Stimulated activated CD4-positive, alpha-beta T cell treated with anti-CD3 and anti-CD28 coated beads, Interleukin-4, amount 100 ng/mL, for 24 hours (primary cell): ENCODE measurements around the gene TFPT.

ENCODE experiments used
- DNase-seq: peaks from one replicate; pipeline ENCODE4 v3.0.0-alpha.2; 2020

Gene TFPT

GRCh38 chr19:54148158-54148557, 32.7 kb upstream of the TFPT start:
- no peak for DNase-seq

GRCh38 chr19:54147676-54148075, 32.2 kb upstream of the TFPT start:
- no peak for DNase-seq

GRCh38 chr19:54145541-54146158, 30.2 kb upstream of the TFPT start:
- no peak for DNase-seq

- DNase-seq, result no peak
Measured at GRCh38 chr19:54142166-54142780, 26.8 kb upstream of the TFPT start.

GRCh38 chr19:54141356-54141755, 25.9 kb upstream of the TFPT start:
- no peak for DNase-seq

GRCh38 chr19:54138489-54139256, 23.2 kb upstream of the TFPT start:
- DNase-seq, result peak; percentile 47

GRCh38 chr19:54137699-54138488, 22.4 kb upstream of the TFPT start, which contains the start of gene CNOT3:
CNOT3 (plus strand) TSS chr19:54137762; CDS start chr19:54142979, 5,217 bp downstream.
- DNase-seq, result peak; percentile 35

GRCh38 chr19:54136864-54137698, 21.6 kb upstream of the TFPT start:
- DNase-seq, result peak; percentile 99

- DNase-seq, result no peak
Measured at GRCh38 chr19:54136086-54136863, 20.8 kb upstream of the TFPT start.

GRCh38 chr19:54133957-54134590, 18.6 kb upstream of the TFPT start:
- DNase-seq, result no peak

- DNase-seq, result no peak
Measured at GRCh38 chr19:54133312-54133956, 18.0 kb upstream of the TFPT start.

GRCh38 chr19:54129617-54129996, 14.2 kb upstream of the TFPT start:
- no peak for DNase-seq

GRCh38 chr19:54128796-54129616, 13.5 kb upstream of the TFPT start:
- DNase-seq, result no peak

GRCh38 chr19:54128441-54128725, 12.9 kb upstream of the TFPT start:
- DNase-seq, result no peak

GRCh38 chr19:54127688-54128440, 12.4 kb upstream of the TFPT start:
- DNase-seq, result no peak

GRCh38 chr19:54125713-54126112, 10.3 kb upstream of the TFPT start:
- no peak for DNase-seq

- no peak for DNase-seq
Measured at GRCh38 chr19:54124393-54124792, 8.9 kb upstream of the TFPT start.

GRCh38 chr19:54123682-54124081, 8.2 kb upstream of the TFPT start:
- no peak for DNase-seq

GRCh38 chr19:54121259-54121658, 5.8 kb upstream of the TFPT start:
- DNase-seq, result no peak
